Panc1 (cell line): ENCODE data around the gene FANCB. TPM values are rescaled to one million over a fixed set of nuclear protein-coding genes. Genes with fewer than 3 reads are reported as not detected.

ENCODE experiments used
- ATAC-seq: fragments of 200-7000 bp; cut with Tn5 transposase; 2 replicates; pipeline ENCODE4 v1.9.1; 2020; ENCODE audit warnings: mild to moderate bottlenecking, moderate library complexity
- BruUV-seq: library from RNA; stranded (reverse); fragments of 400-500 nt; replicated peaks from 2 replicates; lab custom pipeline; 2021; lab: Mats Ljungman, UMichigan
- CTCF ChIA-PET: fragments of 300-600 bp; sonication (Branson Sonifier 250); formaldehyde crosslinking; loops from one replicate; lab custom pipeline; 2022; ENCODE audit warnings: antibody characterized with exemption; lab: Charles Lee
- POLR2A ChIA-PET: fragments of 300-600 bp; sonication (Branson Sonifier 250); formaldehyde crosslinking; loops from one replicate; lab custom pipeline; 2022; ENCODE audit warnings: antibody characterized with exemption; lab: Charles Lee
- DNase-seq: peaks from one replicate; pipeline ENCODE4 v3.0.0-alpha.2; 2010; ENCODE audit warnings: low read depth, low spot score
- H3K27ac ChIP-seq: 2 replicates; pipeline ENCODE4 v1.5.1; 2011; ENCODE audit warnings: mild to moderate bottlenecking, low read length, inconsistent platforms
- H3K27me3 ChIP-seq: fragments of 200-500 bp; sonication (Bioruptor generic); 2 replicates; pipeline ENCODE4 v1.6.0; 2014; ENCODE audit warnings: low read length, inconsistent platforms; ENCODE audit not compliant: control insufficient read depth, insufficient read depth
- H3K36me3 ChIP-seq: fragments of 200-500 bp; sonication (Bioruptor generic); 2 replicates; pipeline ENCODE4 v1.5.1; 2014; ENCODE audit warnings: inconsistent platforms, mild to moderate bottlenecking, low read length, moderate library complexity; ENCODE audit not compliant: control insufficient read depth, insufficient read depth
- H3K4me1 ChIP-seq: 2 replicates; pipeline ENCODE4 v1.5.1; 2011; ENCODE audit warnings: inconsistent platforms, mild to moderate bottlenecking, low read length, moderate library complexity; ENCODE audit not compliant: control insufficient read depth, insufficient read depth
- H3K4me3 ChIP-seq, 2 experiments: 2 replicates each; pipeline ENCODE4 v1.5.1; 2011 to 2012; ENCODE audit warnings: low read depth in 2 of 2, low read length in 2 of 2, mild to moderate bottlenecking in 2 of 2, inconsistent platforms in 1 of 2, moderate library complexity in 1 of 2
- H3K9me3 ChIP-seq: fragments of 200-500 bp; sonication (Bioruptor generic); 2 replicates; pipeline ENCODE4 v1.5.1; 2014; ENCODE audit warnings: low read depth, mild to moderate bottlenecking, inconsistent platforms, low read length, moderate library complexity; ENCODE audit not compliant: control insufficient read depth, insufficient read depth
- POLR2AphosphoS5 ChIP-seq: IDR thresholded peaks from 2 replicates; pipeline ENCODE4 v1.6.1; 2012; ENCODE audit warnings: mild to moderate bottlenecking, low read depth, low read length, moderate library complexity
- SIN3A ChIP-seq: IDR thresholded peaks from 2 replicates; pipeline ENCODE4 v1.6.1; 2012; ENCODE audit warnings: low read depth, mild to moderate bottlenecking, low read length, moderate library complexity, borderline replicate concordance; ENCODE audit not compliant: insufficient read depth
- TCF7L2 ChIP-seq: IDR thresholded peaks from 2 replicates; pipeline ENCODE4 v1.6.1; 2011; ENCODE audit warnings: mild to moderate bottlenecking, low read depth, low read length, inconsistent platforms
- in situ Hi-C: cut with HindIII; loops from 2 replicates; pipeline ENCODE4 v1.10.0; 2016; ENCODE audit warnings: low sequenced_read_pairs, low pct_unique_long_range_greater_than_20kb
- intact Hi-C: fragments of 100-400 bp; cut with micrococcal nuclease; formaldehyde crosslinking; loops from one replicate; pipeline ENCODE4 v1.10.0; 2022; ENCODE audit not compliant: unreplicated experiment
- total RNA-seq: library from RNA; stranded (reverse); gene quantifications from one replicate; pipeline ENCODE4 v1.2.1, GENCODE V29; 2021; ENCODE audit not compliant: unreplicated experiment
- TF ChIP-seq, protein P1 (sequence below), 2 experiments: IDR thresholded peaks; 2 replicates each; pipeline ENCODE4 v1.6.1; 2011 to 2012; ENCODE audit warnings: low read depth in 2 of 2, control low read depth in 1 of 2, low read length in 1 of 2, mild to moderate bottlenecking in 1 of 2, moderate library complexity in 1 of 2; ENCODE audit not compliant: insufficient read depth in 1 of 2
- TF ChIP-seq, protein P2 (sequence below): fragments of 450-650 bp; IDR thresholded peaks from 2 replicates; pipeline ENCODE4 v1.5.1; 2017; ENCODE audit warnings: mild to moderate bottlenecking

The FANCB gene
- total RNA-seq, 1 experiment from 2014 or later: 4.8 TPM

DNA sequence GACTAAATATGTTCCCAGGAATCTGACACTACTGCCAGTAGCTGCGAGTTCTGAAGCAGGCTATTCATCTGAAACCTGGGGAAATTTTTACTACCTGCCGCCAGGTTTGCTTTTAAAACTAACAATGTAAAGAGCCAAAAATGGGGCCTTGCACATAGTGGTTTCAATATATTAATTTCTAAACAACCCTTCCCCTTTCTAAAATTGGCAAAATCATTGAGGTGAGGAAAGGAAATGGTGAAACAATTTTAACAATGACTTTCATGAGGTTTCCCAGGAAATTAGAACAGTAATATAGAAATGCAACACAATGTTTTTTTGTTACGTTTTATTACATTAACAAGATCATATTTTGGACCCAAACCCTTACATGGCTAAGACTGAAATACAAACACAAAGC is 21.3 kb downstream of the FANCB start:
- TF ChIP-seq SIN3A: no peak
- TF ChIP-seq, protein P1, sequence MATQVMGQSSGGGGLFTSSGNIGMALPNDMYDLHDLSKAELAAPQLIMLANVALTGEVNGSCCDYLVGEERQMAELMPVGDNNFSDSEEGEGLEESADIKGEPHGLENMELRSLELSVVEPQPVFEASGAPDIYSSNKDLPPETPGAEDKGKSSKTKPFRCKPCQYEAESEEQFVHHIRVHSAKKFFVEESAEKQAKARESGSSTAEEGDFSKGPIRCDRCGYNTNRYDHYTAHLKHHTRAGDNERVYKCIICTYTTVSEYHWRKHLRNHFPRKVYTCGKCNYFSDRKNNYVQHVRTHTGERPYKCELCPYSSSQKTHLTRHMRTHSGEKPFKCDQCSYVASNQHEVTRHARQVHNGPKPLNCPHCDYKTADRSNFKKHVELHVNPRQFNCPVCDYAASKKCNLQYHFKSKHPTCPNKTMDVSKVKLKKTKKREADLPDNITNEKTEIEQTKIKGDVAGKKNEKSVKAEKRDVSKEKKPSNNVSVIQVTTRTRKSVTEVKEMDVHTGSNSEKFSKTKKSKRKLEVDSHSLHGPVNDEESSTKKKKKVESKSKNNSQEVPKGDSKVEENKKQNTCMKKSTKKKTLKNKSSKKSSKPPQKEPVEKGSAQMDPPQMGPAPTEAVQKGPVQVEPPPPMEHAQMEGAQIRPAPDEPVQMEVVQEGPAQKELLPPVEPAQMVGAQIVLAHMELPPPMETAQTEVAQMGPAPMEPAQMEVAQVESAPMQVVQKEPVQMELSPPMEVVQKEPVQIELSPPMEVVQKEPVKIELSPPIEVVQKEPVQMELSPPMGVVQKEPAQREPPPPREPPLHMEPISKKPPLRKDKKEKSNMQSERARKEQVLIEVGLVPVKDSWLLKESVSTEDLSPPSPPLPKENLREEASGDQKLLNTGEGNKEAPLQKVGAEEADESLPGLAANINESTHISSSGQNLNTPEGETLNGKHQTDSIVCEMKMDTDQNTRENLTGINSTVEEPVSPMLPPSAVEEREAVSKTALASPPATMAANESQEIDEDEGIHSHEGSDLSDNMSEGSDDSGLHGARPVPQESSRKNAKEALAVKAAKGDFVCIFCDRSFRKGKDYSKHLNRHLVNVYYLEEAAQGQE (IDR thresholded peaks at IDR 0.05; ENCODE audit: insufficient read depth in 1 of 2, low read depth in 2 of 2, low read length in 1 of 2): no peak
- in situ Hi-C loops: no loop called here
- no peaks in the 10 kb centered on the region for H3K27me3 ChIP-seq
- H3K27ac ChIP-seq: no peak overlapping the region
- DNase-seq (no peak), ATAC-seq (no peak)
- H3K4me3 ChIP-seq: no peak overlapping the region
- CTCF ChIA-PET: no interaction called here
- POLR2A ChIA-PET: no interaction called here
- H3K9me3 ChIP-seq: no peaks in the 10 kb centered on the region
- H3K36me3 ChIP-seq: no peaks in the 10 kb centered on the region; the same call in 1 of the 2 replicates
- BruUV-seq: no TSS peak
- no peaks in the 10 kb centered on the region for H3K4me1 ChIP-seq
- intact Hi-C loops: no loop called here

DNA sequence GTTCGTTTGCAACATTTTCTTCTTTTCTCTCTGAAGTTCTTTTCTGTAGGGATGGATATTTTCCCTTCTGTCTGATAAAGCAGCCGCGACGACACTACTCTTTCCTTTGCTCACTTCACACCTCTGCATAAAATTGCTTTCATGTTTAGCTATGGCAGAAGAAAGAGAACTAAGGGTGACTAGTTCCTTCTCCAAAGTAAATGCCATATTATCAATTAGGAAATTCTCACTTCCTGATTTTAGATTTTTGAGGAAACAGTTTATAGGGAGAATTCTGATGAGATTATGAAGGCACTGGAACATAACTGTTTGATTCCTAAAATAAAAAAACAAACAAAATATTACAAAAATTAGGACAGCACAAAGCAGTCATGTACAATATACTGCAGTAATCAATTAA is 29.2 kb downstream of the FANCB start:
- TF ChIP-seq, protein P2, sequence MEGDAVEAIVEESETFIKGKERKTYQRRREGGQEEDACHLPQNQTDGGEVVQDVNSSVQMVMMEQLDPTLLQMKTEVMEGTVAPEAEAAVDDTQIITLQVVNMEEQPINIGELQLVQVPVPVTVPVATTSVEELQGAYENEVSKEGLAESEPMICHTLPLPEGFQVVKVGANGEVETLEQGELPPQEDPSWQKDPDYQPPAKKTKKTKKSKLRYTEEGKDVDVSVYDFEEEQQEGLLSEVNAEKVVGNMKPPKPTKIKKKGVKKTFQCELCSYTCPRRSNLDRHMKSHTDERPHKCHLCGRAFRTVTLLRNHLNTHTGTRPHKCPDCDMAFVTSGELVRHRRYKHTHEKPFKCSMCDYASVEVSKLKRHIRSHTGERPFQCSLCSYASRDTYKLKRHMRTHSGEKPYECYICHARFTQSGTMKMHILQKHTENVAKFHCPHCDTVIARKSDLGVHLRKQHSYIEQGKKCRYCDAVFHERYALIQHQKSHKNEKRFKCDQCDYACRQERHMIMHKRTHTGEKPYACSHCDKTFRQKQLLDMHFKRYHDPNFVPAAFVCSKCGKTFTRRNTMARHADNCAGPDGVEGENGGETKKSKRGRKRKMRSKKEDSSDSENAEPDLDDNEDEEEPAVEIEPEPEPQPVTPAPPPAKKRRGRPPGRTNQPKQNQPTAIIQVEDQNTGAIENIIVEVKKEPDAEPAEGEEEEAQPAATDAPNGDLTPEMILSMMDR: no peak
- no peak for TF ChIP-seq TCF7L2
- no peak for TF ChIP-seq POLR2AphosphoS5
- TF ChIP-seq, protein P1 (IDR thresholded peaks at IDR 0.05; ENCODE audit: insufficient read depth in 1 of 2, low read depth in 2 of 2, low read length in 1 of 2): no peak
- no peak for TF ChIP-seq SIN3A
- Histone ChIP-seq H3K9me3 (no peaks in the 10 kb centered on the region), H3K27me3 (no peaks in the 10 kb centered on the region), H3K27ac (no peak overlapping the region), H3K4me3 (no peak overlapping the region), H3K36me3 (no peaks in the 10 kb centered on the region), H3K4me1 (no peaks in the 10 kb centered on the region)
- no TSS peak for BruUV-seq
- intact Hi-C loops (no loop called here), in situ Hi-C loops (no loop called here)
- no peak for DNase-seq
- no peak for ATAC-seq
- ChIA-PET CTCF (no interaction called here), POLR2A (no interaction called here)
